Tibial nerve (tissue), 4 donors: ENCODE results near the gene SORCS3. TPM values are rescaled to one million over a fixed set of nuclear protein-coding genes. Genes with fewer than 3 reads are reported as not detected.

ENCODE experiments used
- DNase-seq, 2 donors: peaks; one replicate each; pipeline ENCODE4 v3.0.0-alpha.2; 2019; ENCODE audit warnings: low spot score in 2 of 2
- H3K27ac ChIP-seq, 4 donors: fragments of 200-600 bp; sonication (generic) in 3 of 4; one replicate each; pipeline ENCODE4 v1.5.1; 2017 to 2019; ENCODE audit warnings: mild to moderate bottlenecking in 1 of 4
- H3K27me3 ChIP-seq, 2 donors: fragments of 200-600 bp; sonication (generic) in 1 of 2; one replicate each; pipeline versions ENCODE4 v1.5.1 to v1.6.0; 2017 to 2019
- H3K36me3 ChIP-seq, 3 donors: fragments of 200-600 bp; sonication (generic); one replicate each; pipeline ENCODE4 v1.5.1; 2018 to 2019
- H3K4me1 ChIP-seq, 4 donors: fragments of 200-600 bp; sonication (generic) in 3 of 4; one replicate each; pipeline ENCODE4 v1.5.1; 2017 to 2019
- H3K4me3 ChIP-seq, 4 donors: fragments of 200-600 bp; sonication (generic) in 3 of 4; one replicate each; pipeline ENCODE4 v1.5.1; 2017 to 2019; ENCODE audit warnings: mild to moderate bottlenecking in 1 of 4, moderate library complexity in 1 of 4
- H3K9me3 ChIP-seq, 4 donors: fragments of 200-600 bp; sonication (generic) in 3 of 4; one replicate each; pipeline ENCODE4 v1.5.1; 2017 to 2019
- EP300 ChIP-seq, 2 donors: sonication (generic); formaldehyde crosslinking; IDR thresholded peaks; one replicate each; pipeline ENCODE4 v1.6.1; 2017; ENCODE audit warnings: antibody characterized with exemption in 2 of 2, mild to moderate bottlenecking in 1 of 2
- POLR2A ChIP-seq, 2 donors: fragments of 450-650 bp; IDR thresholded peaks; one replicate each; pipeline ENCODE4 v1.6.1; 2017; ENCODE audit warnings: antibody characterized with exemption in 2 of 2, mild to moderate bottlenecking in 2 of 2, moderate library complexity in 2 of 2
- WGBS, 2 donors: methylation state at CpG; one replicate each; pipeline ENCODE4 v1.1.5; 2018; 5-methylcytosine and 5-hydroxymethylcytosine counted together
- total RNA-seq, 4 donors: library from RNA; depleted of rRNA; stranded (reverse); fragments of >200 nt; gene quantifications; one replicate each; pipeline ENCODE4 v1.1.0, GENCODE V29; 2016
- TF ChIP-seq, protein P1 (sequence below), 5 experiments: fragments of 200-600 bp in 3 of 5; fragments of 450-650 bp in 2 of 5; sonication (generic) in 3 of 5; IDR thresholded peaks; one replicate each; pipeline ENCODE4 v1.5.1; 2016 to 2019; ENCODE audit warnings: antibody characterized with exemption in 5 of 5, mild to moderate bottlenecking in 3 of 5, moderate library complexity in 2 of 5

Gene SORCS3
- total RNA-seq, 4 donors from 2014 or later, result 1.8 to 3.9 (median 3.2) TPM

DNA sequence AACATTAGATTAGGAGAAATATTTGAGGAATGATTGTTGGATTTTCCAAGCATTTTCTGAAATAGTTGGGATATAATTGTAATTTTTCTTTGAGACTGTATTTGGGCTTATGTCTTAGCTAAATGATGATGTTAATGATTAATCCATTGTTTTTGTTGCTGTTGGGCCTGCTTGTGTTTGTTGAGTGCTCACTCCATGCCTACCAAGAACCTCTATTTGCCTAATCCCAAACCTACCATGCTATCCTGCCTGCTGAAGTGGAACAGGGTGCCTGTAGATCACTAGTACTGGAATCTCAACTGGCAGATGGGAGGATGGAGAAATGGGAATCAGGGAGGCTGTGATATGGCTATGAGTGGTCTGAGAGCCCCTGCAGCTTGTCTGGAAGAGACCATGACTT is 565.5 kb downstream of the SORCS3 start:
- H3K9me3 ChIP-seq, result no peaks in the 10 kb centered on the region
- no peak overlapping the region for H3K27ac ChIP-seq
- no peaks in the 10 kb centered on the region for H3K27me3 ChIP-seq
- no peak for DNase-seq
- H3K4me3 ChIP-seq, result no peak overlapping the region
- TF ChIP-seq EP300 (IDR thresholded peaks at IDR 0.05) (no peak), POLR2A (IDR thresholded peaks at IDR 0.05) (no peak)
- TF ChIP-seq, protein P1, sequence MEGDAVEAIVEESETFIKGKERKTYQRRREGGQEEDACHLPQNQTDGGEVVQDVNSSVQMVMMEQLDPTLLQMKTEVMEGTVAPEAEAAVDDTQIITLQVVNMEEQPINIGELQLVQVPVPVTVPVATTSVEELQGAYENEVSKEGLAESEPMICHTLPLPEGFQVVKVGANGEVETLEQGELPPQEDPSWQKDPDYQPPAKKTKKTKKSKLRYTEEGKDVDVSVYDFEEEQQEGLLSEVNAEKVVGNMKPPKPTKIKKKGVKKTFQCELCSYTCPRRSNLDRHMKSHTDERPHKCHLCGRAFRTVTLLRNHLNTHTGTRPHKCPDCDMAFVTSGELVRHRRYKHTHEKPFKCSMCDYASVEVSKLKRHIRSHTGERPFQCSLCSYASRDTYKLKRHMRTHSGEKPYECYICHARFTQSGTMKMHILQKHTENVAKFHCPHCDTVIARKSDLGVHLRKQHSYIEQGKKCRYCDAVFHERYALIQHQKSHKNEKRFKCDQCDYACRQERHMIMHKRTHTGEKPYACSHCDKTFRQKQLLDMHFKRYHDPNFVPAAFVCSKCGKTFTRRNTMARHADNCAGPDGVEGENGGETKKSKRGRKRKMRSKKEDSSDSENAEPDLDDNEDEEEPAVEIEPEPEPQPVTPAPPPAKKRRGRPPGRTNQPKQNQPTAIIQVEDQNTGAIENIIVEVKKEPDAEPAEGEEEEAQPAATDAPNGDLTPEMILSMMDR (IDR thresholded peaks at IDR 0.05), result no peak
- H3K36me3 ChIP-seq, result no peaks in the 10 kb centered on the region
- H3K4me1 ChIP-seq, result no peaks in the 10 kb centered on the region

DNA sequence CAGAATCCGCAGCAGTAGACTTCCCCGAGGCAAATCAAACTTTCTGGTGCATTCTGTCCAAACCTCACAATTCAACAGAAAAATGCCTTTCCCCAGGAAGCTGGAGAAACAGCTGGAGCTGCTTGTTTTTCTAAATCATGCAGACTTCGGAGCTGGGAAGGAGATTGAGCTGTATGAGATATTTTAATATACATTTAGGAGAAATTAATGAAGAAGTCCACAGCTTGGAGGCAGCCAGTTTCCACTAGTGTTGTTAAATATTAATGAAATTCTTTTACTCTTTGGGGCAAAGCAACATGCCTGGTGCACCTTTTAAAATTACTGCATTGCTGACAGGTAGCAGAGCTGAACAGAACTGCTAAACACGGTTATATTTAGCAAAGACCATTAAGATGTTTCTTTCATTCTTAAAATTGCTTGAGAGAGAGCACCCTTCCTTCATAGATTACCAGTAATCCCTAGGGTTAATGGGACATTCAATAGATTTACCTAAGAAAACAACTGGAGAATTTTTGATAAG is 566.4 kb downstream of the SORCS3 start:
- TF ChIP-seq POLR2A (IDR thresholded peaks at IDR 0.05), result no peak
- no peak for TF ChIP-seq EP300 (IDR thresholded peaks at IDR 0.05)
- TF ChIP-seq, protein P1 (IDR thresholded peaks at IDR 0.05), result no peak
- 52 to 56% methylated on average over 4 of the region's 4 CpGs for WGBS, 2 donors
- H3K9me3 ChIP-seq, result no peaks in the 10 kb centered on the region
- H3K4me3 ChIP-seq, result no peak overlapping the region
- H3K36me3 ChIP-seq, result no peaks in the 10 kb centered on the region
- no peaks in the 10 kb centered on the region for H3K4me1 ChIP-seq
- no peak for DNase-seq
- no peak overlapping the region for H3K27ac ChIP-seq
- no peaks in the 10 kb centered on the region for H3K27me3 ChIP-seq

DNA sequence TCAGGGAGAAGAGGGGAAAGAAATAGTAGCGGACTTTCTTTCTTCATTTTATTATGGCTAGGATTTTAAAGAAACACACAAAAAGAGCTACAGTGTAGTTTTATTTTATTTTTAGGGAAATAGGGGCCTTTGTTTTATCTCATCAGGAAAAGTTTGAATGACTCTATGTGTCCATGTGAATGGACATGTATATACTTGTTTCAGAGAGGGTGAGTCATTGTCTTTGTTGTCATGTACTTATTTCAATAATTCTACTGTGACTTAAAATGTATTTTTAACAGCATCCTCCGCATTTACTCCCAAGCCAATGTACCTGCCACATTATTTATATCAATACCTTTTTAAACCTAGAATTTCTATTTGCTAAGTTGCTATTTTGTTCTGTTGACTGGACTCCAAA is 569.5 kb downstream of the SORCS3 start:
- Histone ChIP-seq H3K36me3 (no peaks in the 10 kb centered on the region), H3K27me3 (no peaks in the 10 kb centered on the region), H3K9me3 (no peaks in the 10 kb centered on the region), H3K4me1 (no peaks in the 10 kb centered on the region), H3K4me3 (no peak overlapping the region), H3K27ac (no peak overlapping the region)
- WGBS, 2 donors, result 88% methylated on average over 2 of the region's 2 CpGs
- TF ChIP-seq POLR2A (IDR thresholded peaks at IDR 0.05) (no peak), EP300 (IDR thresholded peaks at IDR 0.05) (no peak)
- TF ChIP-seq, protein P1 (IDR thresholded peaks at IDR 0.05), result no peak
- no peak for DNase-seq

DNA sequence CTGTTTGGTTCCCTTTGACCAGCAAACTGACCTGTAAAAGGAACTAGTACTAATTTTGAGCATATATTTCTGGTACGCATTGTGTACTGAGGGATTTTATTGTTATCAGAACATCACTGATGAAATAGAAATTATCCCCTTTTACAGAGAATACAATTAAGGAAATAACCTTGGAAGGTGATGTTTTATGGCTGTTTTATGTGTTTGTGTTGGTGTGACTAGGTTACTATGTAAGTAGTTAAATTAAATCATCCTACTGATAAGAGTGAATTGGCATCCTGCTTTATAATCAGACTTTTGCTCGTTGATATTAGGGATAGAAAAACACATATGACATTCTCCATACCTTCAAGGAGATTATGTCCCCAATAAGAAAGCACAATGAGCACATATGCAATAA is 596.6 kb downstream of the SORCS3 start:
- Histone ChIP-seq H3K36me3 (no peaks in the 10 kb centered on the region), H3K9me3 (peaks cover 0 to 23% (median 8%) of the 10 kb centered on the region in 4 donors), H3K4me1 (no peaks in the 10 kb centered on the region), H3K27ac (no peak overlapping the region), H3K27me3 (no peaks in the 10 kb centered on the region), H3K4me3 (no peak overlapping the region)
- no peak for DNase-seq
- WGBS, 2 donors, result 85 to 86% methylated on average over 2 of the region's 2 CpGs
- TF ChIP-seq EP300 (IDR thresholded peaks at IDR 0.05) (no peak), POLR2A (IDR thresholded peaks at IDR 0.05) (no peak)
- TF ChIP-seq, protein P1 (IDR thresholded peaks at IDR 0.05), result no peak

DNA sequence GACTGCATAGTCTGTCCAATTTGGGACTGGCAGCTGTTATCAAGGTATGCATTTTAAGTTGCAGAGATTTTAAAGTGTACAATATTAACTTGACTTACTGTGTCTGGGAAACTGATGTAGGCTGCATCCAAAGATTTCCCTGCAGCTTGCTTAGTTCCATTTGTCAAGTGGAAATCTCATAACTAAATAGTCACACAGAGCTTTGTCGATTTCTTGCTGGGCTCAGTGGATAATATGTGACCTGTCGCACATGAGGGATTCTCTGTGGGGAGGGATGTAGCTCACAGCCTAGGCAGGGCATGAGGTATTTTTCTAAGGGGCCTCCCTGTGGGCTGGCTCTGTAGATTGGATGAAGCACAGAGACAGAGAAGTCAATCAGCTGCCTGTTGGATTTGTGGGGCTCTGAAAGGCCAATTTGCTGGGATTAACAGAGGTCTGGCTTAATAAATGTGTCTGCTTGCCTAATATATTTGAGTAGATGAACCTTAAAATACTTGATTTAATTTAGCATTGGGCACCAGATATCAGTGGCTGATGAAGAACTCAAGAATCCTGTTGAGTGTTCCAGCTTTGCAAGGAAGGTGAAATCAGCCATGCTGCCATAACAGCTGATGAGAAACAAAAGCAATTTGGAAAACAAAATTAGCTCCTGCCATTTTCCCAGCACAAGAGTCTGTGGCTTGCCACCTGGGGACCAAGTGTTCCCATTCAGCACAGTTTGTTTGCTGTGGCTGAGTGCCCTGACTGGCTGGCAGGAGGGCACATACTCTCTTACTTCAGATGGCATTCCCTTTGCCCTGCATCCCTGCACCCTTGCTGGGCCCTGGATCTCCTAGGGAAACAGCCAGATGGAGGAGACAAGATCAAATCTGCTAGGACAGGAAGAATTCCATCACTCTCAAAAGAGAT is 598.5 kb downstream of the SORCS3 start:
- Histone ChIP-seq H3K4me3 (no peak overlapping the region), H3K36me3 (no peaks in the 10 kb centered on the region), H3K9me3 (peaks cover 0 to 10% (median under 1%) of the 10 kb centered on the region in 4 donors), H3K4me1 (no peaks in the 10 kb centered on the region), H3K27me3 (no peaks in the 10 kb centered on the region), H3K27ac (no peak overlapping the region)
- WGBS, 2 donors, result 71 to 87% methylated on average over 2 of the region's 2 CpGs
- no peak for DNase-seq
- TF ChIP-seq, protein P1 (IDR thresholded peaks at IDR 0.05), result no peak
- TF ChIP-seq POLR2A (IDR thresholded peaks at IDR 0.05) (no peak), EP300 (IDR thresholded peaks at IDR 0.05) (no peak)
